Stimulated activated CD8-positive, alpha-beta memory T cell treated with anti-CD3 and anti-CD28 coated beads, Interleukin-2, amount 100 ng/mL, for 1 hour (primary cell): ENCODE results near the gene ADAM10.
"Not testable (repeated sequence)": the region's sequence is repeated elsewhere in the genome, so short reads cannot be mapped to it uniquely, and the experiment has no call there.

ENCODE experiments used
- DNase-seq, 2 donors: peaks; one replicate each; pipeline ENCODE4 v3.0.0-alpha.2; 2020; ENCODE audit warnings: low read depth in 2 of 2

ADAM10 gene

DNA sequence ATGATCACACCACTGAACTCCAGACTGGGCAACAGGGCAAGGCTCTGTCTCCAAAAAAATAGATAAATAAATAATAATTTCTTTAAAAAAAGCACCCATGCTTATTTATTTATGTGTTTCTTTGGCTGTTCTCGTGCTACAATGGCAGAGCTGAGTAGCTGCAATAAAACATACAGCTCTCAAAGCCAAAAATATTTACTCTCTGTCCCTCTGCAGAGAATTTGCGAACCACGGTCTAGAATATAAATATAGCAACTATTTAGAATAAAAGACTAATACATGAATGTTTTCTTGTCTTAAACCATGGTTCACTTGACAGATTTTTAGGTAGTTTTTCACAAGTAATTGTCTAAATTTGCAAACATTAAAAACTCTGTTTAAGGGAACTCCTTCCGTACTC is 72.7 kb downstream of the ADAM10 start:
- DNase-seq, result no peak

DNA sequence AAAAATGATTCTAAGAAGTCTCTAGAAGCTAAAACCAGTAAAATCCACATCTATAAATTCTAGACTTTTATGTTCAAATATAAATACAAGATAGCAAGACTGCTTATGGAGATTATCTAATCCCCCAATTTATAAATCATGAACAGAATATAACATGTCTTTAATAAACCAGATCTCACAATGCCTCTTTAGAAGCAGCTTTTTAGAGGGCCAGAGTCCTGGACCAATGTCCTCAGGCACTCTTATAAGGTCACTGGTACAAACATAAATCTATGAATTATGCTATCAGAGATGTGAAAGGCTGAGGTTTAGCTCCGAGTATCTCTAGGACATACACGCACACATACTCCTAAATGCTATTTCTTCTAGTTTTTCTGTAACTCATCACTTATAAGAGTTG is 78.3 kb downstream of the ADAM10 start:
- DNase-seq, result no peak

DNA sequence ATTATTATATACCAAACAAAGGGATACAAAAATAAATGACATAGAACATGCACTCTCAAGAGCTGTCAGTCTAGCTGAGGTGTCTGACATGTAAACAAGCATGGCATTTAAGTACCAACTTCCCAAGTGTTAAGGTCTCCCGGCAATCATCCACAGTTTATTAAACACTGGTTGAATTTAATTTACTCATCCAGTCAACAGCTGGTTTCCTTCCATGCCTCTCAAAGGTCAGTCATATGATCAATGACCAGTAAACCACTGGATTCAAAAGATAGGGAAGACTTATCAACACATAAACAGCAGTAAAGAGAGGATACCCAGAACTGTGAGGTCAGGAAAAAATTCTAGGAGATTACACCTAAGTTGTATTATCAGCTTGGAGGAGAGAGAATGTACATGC is 80.4 kb downstream of the ADAM10 start:
- no peak for DNase-seq

DNA sequence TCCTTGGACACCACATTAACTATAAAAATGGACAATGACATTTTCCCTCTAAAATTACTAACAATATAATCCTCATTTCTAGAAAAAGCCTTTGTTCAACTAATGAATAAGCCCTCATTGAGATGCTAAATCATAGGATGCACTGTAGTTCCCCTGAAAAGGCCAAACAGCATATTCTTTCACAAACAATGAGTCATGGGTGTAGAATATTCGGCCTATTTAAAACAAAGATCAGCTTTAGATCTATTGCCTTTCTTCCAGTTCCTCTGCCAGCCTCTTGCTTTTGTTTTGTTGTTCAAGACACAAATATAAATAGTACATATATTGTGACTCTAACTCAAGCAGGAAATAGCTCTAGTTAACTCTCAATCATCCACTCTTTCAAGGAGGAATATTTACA is 82.5 kb downstream of the ADAM10 start:
- no peak for DNase-seq

GRCh38 chr15:58665672-58666071 is 83.8 kb downstream of the ADAM10 start:
- DNase-seq, result no peak

- no peak for DNase-seq
Measured at GRCh38 chr15:58650102-58650501, 99.4 kb downstream of the ADAM10 start.

DNA sequence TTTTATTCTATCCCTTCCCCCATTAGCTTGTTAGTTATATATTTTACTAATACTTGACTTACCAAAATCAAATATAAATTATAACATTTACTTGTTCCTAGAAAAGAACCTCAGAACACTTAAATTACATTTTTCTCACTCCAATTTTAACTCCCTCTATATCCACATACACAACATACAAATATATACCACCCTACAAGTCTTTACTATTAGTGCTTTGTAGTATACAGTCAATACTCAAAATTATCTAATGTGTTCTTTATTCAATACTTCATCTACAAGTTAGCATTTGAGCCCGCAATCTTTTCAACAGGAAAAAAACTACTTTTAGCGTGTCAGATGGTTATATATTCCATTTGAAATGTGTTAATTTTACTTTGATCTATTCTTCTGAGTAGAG is 100.3 kb downstream of the ADAM10 start:
- DNase-seq, result no peak

- DNase-seq, result no peak
Measured at GRCh38 chr15:58643996-58644395, 105.5 kb downstream of the ADAM10 start.

GRCh38 chr15:58641660-58642059 is 107.8 kb downstream of the ADAM10 start:
- no peak for DNase-seq

DNA sequence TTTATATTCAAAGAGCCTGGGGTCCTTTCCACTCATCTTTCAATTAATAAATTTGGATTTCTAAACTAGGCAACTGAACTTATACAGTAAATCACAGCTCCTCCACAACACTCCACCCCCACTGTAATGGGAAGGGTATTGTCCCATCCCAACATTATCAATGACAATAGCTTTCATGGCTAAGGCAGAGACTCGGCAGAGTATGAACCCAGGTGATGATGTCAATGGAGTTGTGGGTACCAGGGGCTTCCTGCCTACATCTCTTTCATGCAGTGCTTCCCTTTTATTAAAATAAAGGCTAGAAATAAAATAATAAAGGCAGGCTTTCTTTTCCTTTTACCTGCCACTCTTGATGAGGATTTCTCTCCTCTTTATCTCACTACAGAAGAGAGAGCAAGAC is 109.5 kb downstream of the ADAM10 start:
- DNase-seq, result no peak

- no peak for DNase-seq
Measured at GRCh38 chr15:58639002-58639756, 110.3 kb downstream of the ADAM10 start.

- DNase-seq, result no peak
Measured at GRCh38 chr15:58632789-58633188, 116.7 kb downstream of the ADAM10 start.

DNA sequence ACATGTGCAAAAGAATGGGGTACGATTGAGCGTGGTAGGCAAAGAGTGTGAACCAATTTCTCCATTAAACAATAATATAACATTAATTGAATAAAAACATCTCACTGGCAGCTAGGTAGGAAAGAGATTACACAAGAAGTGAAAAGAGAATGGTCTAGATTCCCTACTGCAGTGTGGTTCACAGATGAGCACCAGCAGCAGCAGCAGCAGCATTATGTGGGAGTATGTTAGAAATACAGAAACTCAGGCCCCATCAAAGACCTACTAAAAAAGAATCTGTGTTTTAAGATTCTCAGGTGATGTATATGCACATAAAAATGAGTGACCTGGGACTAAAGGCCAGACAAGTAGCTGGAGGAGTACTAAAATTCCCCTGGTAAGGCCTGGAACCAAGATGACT is 118.2 kb downstream of the ADAM10 start:
- no peak for DNase-seq

DNA sequence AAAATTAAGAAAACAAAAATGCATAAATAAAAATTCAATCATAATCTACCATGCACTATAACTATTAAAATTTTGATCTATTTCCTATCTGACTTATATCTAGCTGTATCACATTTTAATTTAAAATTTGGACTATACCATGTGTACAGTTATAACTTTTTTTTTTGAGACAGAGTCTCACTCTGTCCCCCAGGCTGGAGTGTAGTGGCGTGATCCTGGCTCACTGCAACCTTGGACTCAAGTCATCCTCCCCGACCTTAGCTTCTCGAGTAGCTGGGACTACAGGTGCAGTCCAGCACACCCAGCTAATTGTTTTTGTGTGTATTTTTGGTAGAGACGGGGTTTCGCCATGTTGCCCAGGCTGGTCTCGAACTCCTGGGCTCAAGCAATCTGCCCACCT is 119.9 kb downstream of the ADAM10 start:
- no peak for DNase-seq

GRCh38 chr15:58628206-58628947 is 121.1 kb downstream of the ADAM10 start:
- DNase-seq, result no peak

- no peak for DNase-seq
Measured at GRCh38 chr15:58627701-58628100, 121.8 kb downstream of the ADAM10 start.

- DNase-seq, result no peak
Measured at GRCh38 chr15:58627046-58627445, 122.5 kb downstream of the ADAM10 start.

DNA sequence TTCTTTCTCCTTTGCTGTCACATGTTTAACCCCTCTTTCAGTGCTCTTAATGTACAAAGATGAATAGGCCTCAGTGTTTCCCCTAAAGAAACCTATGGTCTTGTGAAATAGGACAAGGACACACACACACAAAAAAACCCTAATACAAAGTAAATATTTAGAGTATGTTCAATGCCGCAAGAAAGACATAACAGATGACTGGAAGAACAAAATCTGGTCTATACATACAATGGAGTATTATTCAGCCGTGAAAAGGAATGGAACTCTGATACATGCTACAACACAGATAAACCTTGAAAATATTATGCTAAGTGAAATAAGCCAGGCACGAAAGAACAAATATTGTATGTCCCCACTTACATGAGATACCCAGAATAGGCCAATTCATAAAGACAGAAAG is 123.1 kb downstream of the ADAM10 start:
- no peak for DNase-seq

- no peak for DNase-seq
Measured at GRCh38 chr15:58622877-58623276, 126.6 kb downstream of the ADAM10 start.

DNA sequence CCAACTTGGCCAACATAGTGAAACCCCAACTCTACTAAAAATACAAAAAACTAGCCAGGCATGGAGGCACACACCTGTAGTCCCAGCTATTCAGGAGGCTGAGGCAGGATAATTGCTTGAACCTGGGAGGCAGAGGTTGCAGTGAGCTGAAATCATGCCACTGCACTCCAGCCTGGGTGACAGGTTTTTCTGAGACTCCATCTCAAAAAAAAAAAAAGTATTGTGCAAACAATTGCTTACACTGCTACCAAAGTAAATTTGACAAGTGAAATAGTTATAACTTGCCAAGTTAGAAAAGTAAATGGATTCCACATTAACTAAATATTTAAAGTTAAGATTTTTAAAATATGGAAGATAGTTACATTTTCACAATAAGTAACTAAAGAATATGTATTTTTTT is 129.2 kb downstream of the ADAM10 start:
- DNase-seq, result not testable (repeated sequence)

- no peak for DNase-seq
Measured at GRCh38 chr15:58616171-58616570, 133.3 kb downstream of the ADAM10 start.

DNA sequence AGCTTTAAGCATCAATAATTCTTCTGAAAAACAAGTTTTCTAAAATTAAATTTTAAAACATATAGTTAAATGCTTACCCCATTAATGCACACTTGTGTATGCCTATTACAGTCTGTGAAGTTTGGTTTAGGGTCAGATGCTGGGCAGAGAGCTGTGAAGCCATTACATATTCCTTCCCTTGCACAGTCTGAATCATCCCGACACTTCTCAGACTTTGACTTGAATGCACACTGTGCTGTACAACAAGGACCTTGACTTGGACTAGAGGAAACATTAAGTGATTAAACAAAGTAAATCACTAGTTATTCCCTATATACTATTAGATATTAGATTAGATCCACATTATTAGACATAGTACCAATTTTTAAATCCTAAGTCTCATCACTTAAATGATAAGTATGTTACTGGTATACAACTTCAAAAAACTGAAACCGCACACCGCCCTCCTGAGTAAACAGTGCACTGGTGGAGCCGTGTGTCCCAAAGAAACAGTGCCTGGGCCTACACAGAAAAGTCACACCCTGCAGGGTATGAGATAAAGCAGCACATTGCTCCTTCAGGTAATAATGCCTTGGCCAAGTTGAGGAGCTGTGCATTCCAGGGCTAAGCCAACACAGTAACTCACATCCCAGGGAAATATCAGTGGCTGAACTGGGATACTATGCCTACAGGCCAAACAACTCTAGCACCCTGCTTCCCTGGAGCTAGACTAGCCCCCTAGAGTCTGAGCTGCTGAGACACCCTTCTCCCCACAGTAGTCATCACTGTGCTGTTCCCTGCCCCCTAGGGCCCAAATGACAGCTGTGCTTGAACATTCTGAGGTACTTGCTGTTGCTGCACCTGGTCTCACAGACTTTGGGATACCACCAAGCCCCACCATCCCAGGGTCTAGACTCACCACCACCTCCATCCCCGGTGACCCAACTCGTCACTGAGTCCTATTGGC is 137.5 kb downstream of the ADAM10 start:
- DNase-seq, result no peak
